OCI-LY3 (cell line): ENCODE results near the gene CPNE6.
A peak's percentile ranks its signal among the peaks of the same experiment; 100 is the strongest.

ENCODE experiments used
- H2AFZ ChIP-seq: fragments of 200-600, 300-600 bp; shearing (Covaris generic); 2 replicates; pipeline ENCODE4 v1.6.0; 2014; ENCODE audit warnings: antibody characterized with exemption, low read depth, low read length
- H3K27ac ChIP-seq: fragments of 200-600, 300-600 bp; sonication (generic); 2 replicates; pipeline ENCODE4 v1.5.1; 2014; ENCODE audit warnings: mild to moderate bottlenecking, low read length, moderate library complexity, mixed read lengths
- H3K27me3 ChIP-seq: fragments of 200-600, 300-600 bp; sonication (generic); 2 replicates; pipeline ENCODE4 v1.6.1; 2014; ENCODE audit warnings: low read depth, low read length, mixed read lengths
- H3K36me3 ChIP-seq: fragments of 200-600, 300-600 bp; sonication (generic); replicated peaks from 2 replicates; pipeline ENCODE3; 2014; ENCODE audit warnings: low read depth, low read length, mixed read lengths
- H3K4me1 ChIP-seq: fragments of 300-600, 200-600 bp; sonication (generic); 2 replicates; pipeline ENCODE4 v1.6.1; 2014; ENCODE audit warnings: low read length, mixed read lengths
- H3K4me2 ChIP-seq: fragments of 200-600, 300-600 bp; sonication (generic); 2 replicates; pipeline ENCODE4 v1.6.1; 2014; ENCODE audit warnings: low read length, mixed read lengths
- H3K4me3 ChIP-seq: fragments of 300-600, 200-600 bp; sonication (generic); 2 replicates; pipeline ENCODE4 v1.5.1; 2014; ENCODE audit warnings: antibody characterized with exemption, mild to moderate bottlenecking, low read length, moderate library complexity
- H3K79me2 ChIP-seq: fragments of 300-600, 200-600 bp; shearing (Covaris generic); 2 replicates; pipeline ENCODE4 v1.6.1; 2014; ENCODE audit warnings: mild to moderate bottlenecking, low read length, mixed read lengths
- H3K9ac ChIP-seq: fragments of 300-600, 200-600 bp; shearing (Covaris generic); 2 replicates; pipeline ENCODE4 v1.6.0; 2014; ENCODE audit warnings: mild to moderate bottlenecking, low read length, moderate library complexity
- H3K9me3 ChIP-seq: fragments of 200-600, 300-600 bp; shearing (Covaris generic); 2 replicates; pipeline ENCODE4 v1.6.1; 2014; ENCODE audit warnings: low read length, mixed read lengths; ENCODE audit not compliant: insufficient read depth
- H4K20me1 ChIP-seq: fragments of 200-600, 300-600 bp; sonication (generic); 2 replicates; pipeline ENCODE4 v1.6.1; 2016; ENCODE audit warnings: low read length, mixed read lengths; ENCODE audit not compliant: insufficient read depth
- EZH2phosphoT487 ChIP-seq: fragments of 200-600 bp; shearing (Covaris generic); IDR thresholded peaks from 2 replicates; pipeline ENCODE4 v1.6.1; 2018; ENCODE audit warnings: antibody characterized with exemption, mixed run types, low read depth
- TF ChIP-seq, protein P1 (sequence below): fragments of 200-600, 300-600 bp; sonication (generic); IDR thresholded peaks from 2 replicates; pipeline ENCODE4 v1.5.1; 2014; ENCODE audit warnings: antibody characterized with exemption, low read length, low read depth

CPNE6 gene

GRCh38 chr14:24078146-24078545 lies 6.8 kb downstream of the CPNE6 start:
- H4K20me1 ChIP-seq, result no peaks in the 10 kb centered on the region
- no peaks in the 10 kb centered on the region for H3K36me3 ChIP-seq
- peaks cover 15% of the 10 kb centered on the region for H3K27me3 ChIP-seq
- H3K27ac ChIP-seq, result no peak overlapping the region
- H3K9ac ChIP-seq, result no peak overlapping the region
- no peak overlapping the region for H3K4me3 ChIP-seq
- no peak overlapping the region for H3K4me2 ChIP-seq
- TF ChIP-seq EZH2phosphoT487, result no peak
- TF ChIP-seq, protein P1, sequence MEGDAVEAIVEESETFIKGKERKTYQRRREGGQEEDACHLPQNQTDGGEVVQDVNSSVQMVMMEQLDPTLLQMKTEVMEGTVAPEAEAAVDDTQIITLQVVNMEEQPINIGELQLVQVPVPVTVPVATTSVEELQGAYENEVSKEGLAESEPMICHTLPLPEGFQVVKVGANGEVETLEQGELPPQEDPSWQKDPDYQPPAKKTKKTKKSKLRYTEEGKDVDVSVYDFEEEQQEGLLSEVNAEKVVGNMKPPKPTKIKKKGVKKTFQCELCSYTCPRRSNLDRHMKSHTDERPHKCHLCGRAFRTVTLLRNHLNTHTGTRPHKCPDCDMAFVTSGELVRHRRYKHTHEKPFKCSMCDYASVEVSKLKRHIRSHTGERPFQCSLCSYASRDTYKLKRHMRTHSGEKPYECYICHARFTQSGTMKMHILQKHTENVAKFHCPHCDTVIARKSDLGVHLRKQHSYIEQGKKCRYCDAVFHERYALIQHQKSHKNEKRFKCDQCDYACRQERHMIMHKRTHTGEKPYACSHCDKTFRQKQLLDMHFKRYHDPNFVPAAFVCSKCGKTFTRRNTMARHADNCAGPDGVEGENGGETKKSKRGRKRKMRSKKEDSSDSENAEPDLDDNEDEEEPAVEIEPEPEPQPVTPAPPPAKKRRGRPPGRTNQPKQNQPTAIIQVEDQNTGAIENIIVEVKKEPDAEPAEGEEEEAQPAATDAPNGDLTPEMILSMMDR, result no peak
- no peak overlapping the region for H2AFZ ChIP-seq
- H3K9me3 ChIP-seq, result no peaks in the 10 kb centered on the region
- H3K79me2 ChIP-seq, result no peaks in the 10 kb centered on the region
- peaks cover 29% of the 10 kb centered on the region for H3K4me1 ChIP-seq

GRCh38 chr14:24079491-24080141 lies 8.3 kb downstream of the CPNE6 start:
- no peaks in the 10 kb centered on the region for H3K36me3 ChIP-seq
- no peaks in the 10 kb centered on the region for H3K9me3 ChIP-seq
- peaks cover 17% of the 10 kb centered on the region for H3K27me3 ChIP-seq
- no peak for TF ChIP-seq EZH2phosphoT487
- TF ChIP-seq, protein P1, result no peak
- H3K4me2 ChIP-seq, result no peak overlapping the region
- no peak overlapping the region for H3K9ac ChIP-seq
- no peaks in the 10 kb centered on the region for H3K79me2 ChIP-seq
- peaks cover 29% of the 10 kb centered on the region for H3K4me1 ChIP-seq
- H3K27ac ChIP-seq, result no peak overlapping the region
- H3K4me3 ChIP-seq, result no peak overlapping the region
- H2AFZ ChIP-seq, result no peak overlapping the region
- H4K20me1 ChIP-seq, result no peaks in the 10 kb centered on the region

GRCh38 chr14:24080142-24080530 lies 8.8 kb downstream of the CPNE6 start:
- peaks cover 17% of the 10 kb centered on the region for H3K27me3 ChIP-seq
- no peaks in the 10 kb centered on the region for H3K9me3 ChIP-seq
- H3K9ac ChIP-seq, result peak overlapping the region; percentile 66; the same call in 1 of the 2 replicates
- TF ChIP-seq, protein P1, result no peak
- no peak for TF ChIP-seq EZH2phosphoT487
- H3K4me3 ChIP-seq, result peak overlapping the region; percentile 86
- H3K4me1 ChIP-seq, result peaks cover 24% of the 10 kb centered on the region
- peak overlapping the region; percentile 88 for H3K4me2 ChIP-seq
- no peak overlapping the region for H3K27ac ChIP-seq
- no peaks in the 10 kb centered on the region for H3K79me2 ChIP-seq
- H4K20me1 ChIP-seq, result no peaks in the 10 kb centered on the region
- no peak overlapping the region for H2AFZ ChIP-seq
- H3K36me3 ChIP-seq, result no peaks in the 10 kb centered on the region

DNA sequence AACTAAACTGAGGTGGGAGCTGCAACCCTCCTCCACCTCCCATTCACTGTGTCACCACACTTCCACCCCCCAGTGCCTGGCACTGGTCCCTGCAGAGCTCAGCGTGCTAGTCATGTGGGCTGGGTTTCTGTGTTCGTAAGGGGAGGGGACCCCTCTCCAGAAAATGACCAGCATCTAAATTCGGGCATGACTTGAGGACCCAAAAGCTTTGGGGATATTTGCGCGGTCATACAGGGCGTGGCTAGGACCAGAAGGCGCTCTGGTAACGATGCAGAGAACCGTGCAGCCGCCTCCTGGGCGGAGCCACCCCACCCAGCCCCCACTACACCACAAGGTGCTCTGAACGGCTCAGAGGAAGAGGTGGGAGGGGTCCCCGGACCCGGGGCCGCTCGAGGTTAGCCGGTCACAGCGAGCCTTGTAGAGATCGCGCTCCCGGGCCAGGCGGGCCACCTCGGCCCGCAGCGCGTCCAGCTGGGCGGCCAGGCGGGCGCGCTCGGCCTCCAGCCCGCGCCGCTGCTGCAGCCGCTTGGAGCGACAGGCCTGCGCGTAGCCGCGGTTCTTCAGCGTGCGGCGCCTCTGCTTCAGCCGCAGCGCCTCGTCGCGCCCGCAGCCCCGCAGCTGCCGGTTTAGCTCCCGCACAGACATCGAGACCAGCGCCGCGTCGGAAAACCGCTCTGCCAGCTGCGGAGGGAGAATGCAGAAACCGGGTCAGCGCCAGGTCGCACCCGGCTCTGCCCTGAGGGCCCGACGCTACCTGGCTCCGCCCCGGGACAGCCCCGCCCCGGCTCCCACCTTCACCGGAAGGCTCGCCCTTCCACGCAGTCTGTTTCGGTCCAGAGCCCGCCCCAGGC lies 9.8 kb downstream of the CPNE6 start:
- Histone ChIP-seq H2AFZ (peak overlapping the region; percentile 64; the same call in 1 of the 2 replicates), H3K9ac (peak overlapping the region; percentile 66), H3K79me2 (no peaks in the 10 kb centered on the region), H3K36me3 (no peaks in the 10 kb centered on the region), H4K20me1 (no peaks in the 10 kb centered on the region), H3K27me3 (peaks cover 17% of the 10 kb centered on the region), H3K9me3 (no peaks in the 10 kb centered on the region), H3K27ac (no peak overlapping the region), H3K4me1 (peaks cover 14% of the 10 kb centered on the region), H3K4me3 (peak overlapping the region; percentile 86), H3K4me2 (peak overlapping the region; percentile 88)
- TF ChIP-seq, protein P1, result no peak
- TF ChIP-seq EZH2phosphoT487, result no peak
